NCI-H82 treated with DMSO at 0.1 percent for 48 hours (cell line): ENCODE results near the gene MARCHF4.

Source experiments
- DNase-seq: peaks from one replicate; lab custom pipeline; 2025; ENCODE audit not compliant: unreplicated experiment; lab: John Stamatoyannopoulos, UW

Gene MARCHF4

GRCh38 chr2:216352653-216353270 is 19.5 kb downstream of the MARCHF4 start:
- DNase-seq, result no peak

DNA sequence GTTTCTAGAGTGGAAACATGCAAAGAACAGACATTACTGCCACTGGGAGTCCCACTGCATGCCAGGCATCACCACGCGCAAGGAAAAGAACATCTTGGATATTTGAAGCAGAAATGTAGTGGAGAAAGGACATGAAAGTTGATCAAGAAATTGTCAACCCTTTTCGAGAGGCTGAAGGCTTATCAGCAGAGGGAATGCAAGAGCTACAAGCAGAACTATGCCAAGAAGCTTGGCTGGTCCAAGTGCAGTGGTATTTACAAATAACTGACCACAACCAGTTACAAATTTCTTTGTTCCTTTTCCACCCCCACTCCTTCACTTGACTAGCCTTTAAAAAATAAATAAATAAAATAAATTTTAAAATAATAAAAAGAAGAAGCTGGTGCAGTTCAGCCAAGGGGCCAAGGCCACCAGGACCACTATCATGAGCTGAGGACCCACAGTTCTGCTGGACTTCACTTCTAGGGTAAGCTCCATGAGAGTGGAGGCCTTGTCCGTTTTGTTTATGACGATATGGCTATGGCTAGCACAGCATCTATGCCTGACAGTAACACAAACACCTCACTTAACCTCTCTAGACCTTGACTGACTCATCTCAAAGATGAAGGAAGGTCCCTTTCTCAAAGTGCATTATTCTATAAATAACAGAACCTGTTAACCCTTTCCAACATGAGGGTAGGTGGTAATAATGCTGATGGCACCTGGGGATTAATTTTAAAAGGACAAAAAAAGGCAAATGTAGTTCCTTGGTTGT is 20.9 kb downstream of the MARCHF4 start:
- DNase-seq, result no peak

DNA sequence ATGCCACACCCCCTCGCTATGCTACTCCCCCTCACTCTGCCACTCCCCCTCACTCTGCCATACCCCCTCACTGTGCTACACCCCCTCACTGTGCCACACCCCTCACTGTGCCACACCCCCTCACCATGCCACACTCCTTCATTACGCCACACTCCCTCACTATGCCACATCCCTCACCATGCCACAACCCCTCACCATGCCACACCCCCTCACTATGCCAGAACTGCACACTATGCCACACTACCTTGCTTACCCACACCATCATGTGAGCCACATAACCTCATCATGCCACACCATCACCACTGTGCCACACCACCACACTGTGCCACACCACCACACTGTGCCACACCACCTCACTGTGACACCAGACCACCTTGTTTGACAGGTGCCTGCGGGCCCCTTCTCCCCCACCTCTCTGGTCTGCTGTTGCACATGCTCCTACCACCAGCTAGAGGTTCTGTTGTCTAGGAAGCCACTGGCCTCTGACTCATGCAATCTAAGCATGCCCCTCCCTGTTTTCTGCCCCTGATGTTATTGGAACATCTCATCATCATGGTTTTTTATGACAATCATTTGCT is 22.0 kb downstream of the MARCHF4 start:
- no peak for DNase-seq

- no peak for DNase-seq
These were observed 22.9 kb downstream of the MARCHF4 start for GRCh38 chr2:216349366-216349765.

GRCh38 chr2:216348756-216349308 is 23.5 kb downstream of the MARCHF4 start:
- DNase-seq, result no peak

- no peak for DNase-seq
These were observed 25.5 kb downstream of the MARCHF4 start for GRCh38 chr2:216346781-216347180.

- no peak for DNase-seq
These were observed 26.4 kb downstream of the MARCHF4 start for GRCh38 chr2:216345846-216346245.

DNA sequence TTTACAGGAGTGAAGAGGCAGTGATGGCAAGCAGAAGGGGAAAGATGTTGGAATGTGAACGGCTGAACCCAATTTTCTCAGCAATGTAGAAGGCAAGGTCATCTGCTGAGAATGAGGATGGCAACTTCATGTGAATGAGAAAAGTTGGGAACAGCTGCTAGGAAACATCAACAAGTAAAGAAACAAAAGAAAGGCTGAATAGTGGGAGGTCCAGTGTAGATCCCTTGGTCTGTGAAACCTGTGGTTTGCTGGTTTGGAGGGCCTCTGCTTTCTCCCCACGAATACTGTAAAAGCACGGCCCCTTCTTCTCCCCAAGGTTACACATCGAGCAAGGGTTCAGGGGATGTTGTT is 27.4 kb downstream of the MARCHF4 start:
- DNase-seq, result no peak

DNA sequence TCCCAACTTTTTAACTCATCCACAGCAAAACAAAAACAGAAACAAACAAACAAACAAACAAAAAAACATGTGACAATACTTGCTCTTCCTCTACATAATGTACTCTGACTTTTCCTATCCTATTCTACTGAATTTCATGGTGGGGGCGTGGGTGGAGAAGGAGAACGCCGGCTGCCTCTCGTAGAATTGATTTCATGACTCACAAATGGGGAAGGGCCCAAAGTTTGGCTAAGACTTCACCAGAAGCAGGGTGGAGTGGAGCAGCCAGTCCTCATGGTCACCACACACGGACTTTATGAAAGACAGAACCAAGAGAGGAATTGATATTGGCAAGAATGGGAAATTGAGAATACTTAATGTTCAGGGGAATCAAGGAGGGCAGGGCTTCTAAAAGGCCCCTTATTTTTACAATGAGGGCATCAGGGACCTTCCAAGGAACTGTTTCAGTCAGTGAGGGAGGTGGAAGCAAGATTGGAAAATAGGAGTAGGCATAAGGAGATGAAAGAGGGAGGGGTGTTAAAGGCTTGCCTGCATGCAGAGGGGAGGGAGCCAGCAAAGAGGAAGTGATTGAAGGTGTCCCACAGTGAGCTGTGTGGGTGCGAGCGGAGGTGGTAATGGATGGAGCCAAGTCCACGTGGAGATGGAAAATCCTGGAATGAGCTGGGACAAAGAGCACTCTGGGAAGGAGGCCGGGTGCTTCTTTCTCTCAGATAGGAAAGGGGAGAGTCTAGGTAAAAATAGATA is 27.9 kb downstream of the MARCHF4 start:
- DNase-seq, result no peak

DNA sequence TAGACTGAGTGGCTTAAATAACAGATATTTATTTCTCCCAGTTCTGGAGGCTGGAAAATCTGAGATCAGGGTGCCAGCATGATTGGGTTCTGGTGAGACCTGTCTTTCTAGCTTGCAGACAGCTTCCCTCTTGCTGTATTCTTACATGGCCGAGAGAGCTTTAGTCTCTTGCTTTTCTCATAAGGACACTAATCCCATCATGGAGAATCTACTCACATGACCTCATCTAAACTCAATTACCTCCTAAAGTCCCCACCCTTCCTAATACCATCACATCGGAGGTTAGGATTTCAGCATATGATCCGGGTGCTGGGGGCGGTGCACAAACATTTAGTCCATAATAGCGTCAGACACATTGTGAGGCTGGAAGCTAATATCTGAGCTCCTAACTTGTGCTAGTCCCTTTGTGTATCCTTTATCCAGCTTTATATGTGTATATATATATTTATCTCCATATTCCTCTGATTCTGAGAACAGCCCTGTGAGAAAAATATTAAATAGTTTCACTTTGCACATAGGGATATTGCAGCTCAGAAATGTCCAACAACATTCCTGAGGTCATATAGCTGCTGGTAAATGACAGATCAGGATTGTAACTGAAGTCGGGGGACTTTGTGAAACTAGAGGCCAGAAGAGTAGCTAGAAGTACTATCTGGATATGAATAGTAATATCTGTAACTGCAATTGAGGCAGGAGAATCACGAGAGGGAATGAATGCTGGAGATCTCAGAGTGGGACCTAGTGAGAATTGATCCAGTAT is 28.9 kb downstream of the MARCHF4 start:
- DNase-seq, result peak; percentile 97

DNA sequence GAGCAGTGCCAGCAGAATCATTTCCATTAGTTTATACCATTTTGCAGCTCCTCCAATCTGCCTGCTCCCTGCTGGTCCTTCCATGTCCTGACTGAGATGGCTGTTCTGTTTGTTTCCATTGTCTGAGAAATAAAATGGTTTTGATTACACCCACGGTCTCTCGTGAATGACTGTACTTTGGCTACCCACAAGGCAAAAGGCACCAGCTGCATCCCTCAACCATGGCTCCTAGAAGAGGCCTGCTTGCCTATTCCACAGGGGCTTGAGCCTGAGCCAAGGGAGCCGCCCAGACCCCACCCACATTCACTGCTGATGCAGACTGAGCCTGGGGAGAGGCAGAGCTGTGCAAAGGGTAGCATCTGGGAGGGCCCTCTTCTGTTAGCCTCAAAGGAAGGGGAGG is 31.2 kb downstream of the MARCHF4 start:
- peak; percentile 34 for DNase-seq

DNA sequence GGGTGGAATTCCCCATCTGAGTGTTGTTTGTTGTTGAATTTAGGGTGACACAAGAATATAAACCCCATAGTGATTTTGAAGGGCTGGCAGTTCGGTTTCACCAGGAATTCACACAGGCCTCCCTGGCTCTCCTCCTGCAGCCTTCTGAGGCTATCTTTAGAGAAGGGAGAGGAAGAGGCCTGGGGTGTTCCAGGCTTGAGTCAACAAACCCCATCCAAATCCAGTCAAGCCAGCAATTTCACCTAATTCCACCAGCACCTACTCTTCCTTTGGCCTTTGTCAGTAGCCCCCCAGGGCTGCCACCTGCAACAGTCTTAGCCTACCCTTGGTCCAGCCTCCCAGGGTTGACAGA is 32.0 kb downstream of the MARCHF4 start:
- DNase-seq, result no peak

DNA sequence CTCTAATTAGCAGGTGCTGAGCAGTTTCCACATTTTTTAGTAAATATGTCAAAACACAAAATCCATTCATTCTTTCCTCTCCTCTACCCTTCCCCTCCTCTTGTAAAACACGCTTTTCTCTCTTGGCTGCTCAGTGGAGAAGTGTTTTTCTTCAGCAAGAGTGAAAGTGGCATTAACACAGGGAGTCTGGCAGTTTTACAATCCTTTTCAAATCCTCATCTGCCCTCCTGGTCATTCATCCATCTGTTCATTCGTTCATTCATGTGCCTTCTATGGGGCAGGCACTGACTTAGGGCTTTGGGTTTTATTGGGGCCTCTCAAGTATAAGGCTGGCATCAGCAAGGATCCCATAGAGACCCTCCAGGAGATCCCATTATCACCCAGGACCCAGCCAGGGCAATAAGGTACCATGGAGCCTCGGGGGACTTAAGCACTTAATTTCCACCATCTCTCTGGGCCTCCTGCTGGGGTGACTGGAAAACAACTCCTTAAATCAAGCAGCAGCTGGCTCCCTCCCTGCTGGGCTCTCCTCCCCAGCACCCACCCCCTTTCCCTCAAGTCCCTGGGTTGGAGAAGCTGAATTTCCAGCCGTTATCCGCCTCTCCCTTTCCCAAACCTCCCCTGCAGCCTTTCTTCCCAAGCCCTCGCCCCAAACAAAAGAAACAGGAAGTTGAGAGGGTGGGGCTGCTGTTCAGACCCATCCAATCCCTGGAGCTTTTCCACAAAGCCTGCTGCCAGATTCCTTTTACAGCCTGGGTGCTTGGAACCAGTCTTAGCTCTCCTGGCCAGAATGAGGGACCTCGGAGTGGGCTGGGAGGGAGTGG is 32.6 kb downstream of the MARCHF4 start:
- DNase-seq, result peak; percentile 95

GRCh38 chr2:216335252-216335651 is 37.0 kb downstream of the MARCHF4 start:
- no peak for DNase-seq

DNA sequence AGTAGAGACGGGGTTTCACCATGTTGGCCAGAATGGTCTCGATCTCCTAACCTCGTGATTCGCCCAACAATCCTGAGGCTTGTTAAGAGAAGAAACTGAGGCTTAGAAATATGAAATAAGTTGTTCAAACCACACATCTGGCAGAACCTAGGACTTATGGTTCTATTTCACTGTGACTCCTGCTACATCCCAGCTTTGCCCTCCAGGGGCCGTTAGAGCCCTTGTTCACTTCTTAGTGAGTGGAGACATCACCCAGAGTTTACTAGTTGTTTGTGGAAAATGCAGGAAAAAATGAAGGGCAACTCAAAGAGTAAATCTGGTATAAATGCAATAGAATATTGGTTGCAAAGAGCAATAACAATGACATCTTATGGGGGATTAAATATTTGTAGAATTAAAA is 43.9 kb downstream of the MARCHF4 start:
- no peak for DNase-seq

DNA sequence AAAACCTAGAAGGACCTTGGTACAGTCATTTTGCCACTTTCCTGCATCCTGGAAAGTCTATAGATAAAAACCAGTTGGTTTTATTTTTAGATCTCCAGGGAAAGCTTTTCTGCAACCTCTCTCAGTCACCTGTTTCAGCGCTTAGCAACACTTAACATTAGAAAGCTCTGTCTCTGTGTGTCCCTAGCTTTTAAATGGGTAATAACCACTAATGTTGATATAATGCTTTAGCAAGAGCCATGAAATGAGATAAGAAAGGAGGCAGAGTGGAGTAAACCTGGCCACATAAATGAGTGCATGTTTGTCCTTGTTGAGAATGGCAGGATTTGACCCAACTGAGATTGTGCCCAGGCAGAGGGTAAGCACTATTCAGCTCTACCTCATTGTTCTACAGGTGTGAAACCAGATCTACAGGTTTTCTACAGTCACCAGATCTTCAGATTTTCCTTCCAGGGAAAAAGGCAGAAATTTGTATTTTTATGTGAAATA is 44.8 kb downstream of the MARCHF4 start:
- DNase-seq, result no peak
